ENCODE data around the gene SYNDIG1L.

The SYNDIG1L gene

GRCh38 chr14:74400031-74400685 lies 25.9 kb downstream of the SYNDIG1L start:
- H3K27me3 ChIP-seq (ENCODE audit: insufficient read depth, low read length, poor library complexity, severe bottlenecking): no peaks in the 10 kb centered on the region
- H3K9ac ChIP-seq (ENCODE audit: low read depth, low read length, poor library complexity, severe bottlenecking): no peak overlapping the region
- H3K9me3 ChIP-seq (ENCODE audit: insufficient read depth, low read depth, low read length): no peaks in the 10 kb centered on the region
- H3K9me2 ChIP-seq (replicated peaks; ENCODE audit: low read depth, low read length): no peaks in the 10 kb centered on the region
- H4K20me1 ChIP-seq (ENCODE audit: insufficient read depth, low read length, poor library complexity, severe bottlenecking): no peaks in the 10 kb centered on the region
- no peak overlapping the region for H3K4me3 ChIP-seq (ENCODE audit: low read length, poor library complexity, severe bottlenecking)
- H3K4me1 ChIP-seq (ENCODE audit: insufficient read depth, low read length, poor library complexity, severe bottlenecking): peaks cover 25% of the 10 kb centered on the region
- peak; percentile 19; the same call in 1 of the 2 replicates for TF ChIP-seq CTCF (conservative IDR thresholded peaks at IDR 0.05; ENCODE audit: low read length)
- no peak for TF ChIP-seq EZH2phosphoT487 (IDR thresholded peaks at IDR 0.05; ENCODE audit: borderline replicate concordance)
- H2AFZ ChIP-seq (ENCODE audit: low read length): no peak overlapping the region
- no peaks in the 10 kb centered on the region for H3K36me3 ChIP-seq (ENCODE audit: insufficient read depth, low read length)
- no peaks in the 10 kb centered on the region for H3K79me2 ChIP-seq (ENCODE audit: insufficient read depth, low read length)
- H3K4me2 ChIP-seq (ENCODE audit: low read depth, low read length, poor library complexity, severe bottlenecking): no peak overlapping the region
- H3F3A ChIP-seq (ENCODE audit: low read depth): no peaks in the 10 kb centered on the region

GRCh38 chr14:74395094-74395493 lies 30.9 kb downstream of the SYNDIG1L start:
- no peak overlapping the region for H3K4me2 ChIP-seq (ENCODE audit: low read depth, low read length, poor library complexity, severe bottlenecking)
- no peaks in the 10 kb centered on the region for H4K20me1 ChIP-seq (ENCODE audit: insufficient read depth, low read length, poor library complexity, severe bottlenecking)
- no peaks in the 10 kb centered on the region for H3K79me2 ChIP-seq (ENCODE audit: insufficient read depth, low read length)
- H3K9ac ChIP-seq (ENCODE audit: low read depth, low read length, poor library complexity, severe bottlenecking): no peak overlapping the region
- H2AFZ ChIP-seq (ENCODE audit: low read length): no peak overlapping the region
- H3K9me3 ChIP-seq (ENCODE audit: insufficient read depth, low read depth, low read length): no peaks in the 10 kb centered on the region
- H3K27me3 ChIP-seq (ENCODE audit: insufficient read depth, low read length, poor library complexity, severe bottlenecking): no peaks in the 10 kb centered on the region
- H3K4me3 ChIP-seq (ENCODE audit: low read length, poor library complexity, severe bottlenecking): no peak overlapping the region
- H3K36me3 ChIP-seq (ENCODE audit: insufficient read depth, low read length): no peaks in the 10 kb centered on the region
- no peaks in the 10 kb centered on the region for H3K4me1 ChIP-seq (ENCODE audit: insufficient read depth, low read length, poor library complexity, severe bottlenecking)
- no peaks in the 10 kb centered on the region for H3K9me2 ChIP-seq (replicated peaks; ENCODE audit: low read depth, low read length)
- H3F3A ChIP-seq (ENCODE audit: low read depth): no peaks in the 10 kb centered on the region
- TF ChIP-seq CTCF (conservative IDR thresholded peaks at IDR 0.05; ENCODE audit: low read length) (no peak), EZH2phosphoT487 (IDR thresholded peaks at IDR 0.05; ENCODE audit: borderline replicate concordance) (no peak)

- H3K9me3 ChIP-seq (ENCODE audit: insufficient read depth, low read depth, low read length): no peaks in the 10 kb centered on the region
- no peaks in the 10 kb centered on the region for H3K27me3 ChIP-seq (ENCODE audit: insufficient read depth, low read length, poor library complexity, severe bottlenecking)
- no peak overlapping the region for H3K9ac ChIP-seq (ENCODE audit: low read depth, low read length, poor library complexity, severe bottlenecking)
- H3F3A ChIP-seq (ENCODE audit: low read depth): no peaks in the 10 kb centered on the region
- H3K4me2 ChIP-seq (ENCODE audit: low read depth, low read length, poor library complexity, severe bottlenecking): no peak overlapping the region
- no peak for TF ChIP-seq EZH2phosphoT487 (IDR thresholded peaks at IDR 0.05; ENCODE audit: borderline replicate concordance)
- TF ChIP-seq CTCF (conservative IDR thresholded peaks at IDR 0.05; ENCODE audit: low read length): no peak
- H3K36me3 ChIP-seq (ENCODE audit: insufficient read depth, low read length): no peaks in the 10 kb centered on the region
- no peak overlapping the region for H2AFZ ChIP-seq (ENCODE audit: low read length)
- H4K20me1 ChIP-seq (ENCODE audit: insufficient read depth, low read length, poor library complexity, severe bottlenecking): no peaks in the 10 kb centered on the region
- H3K9me2 ChIP-seq (replicated peaks; ENCODE audit: low read depth, low read length): no peaks in the 10 kb centered on the region
- H3K79me2 ChIP-seq (ENCODE audit: insufficient read depth, low read length): no peaks in the 10 kb centered on the region
- no peak overlapping the region for H3K4me3 ChIP-seq (ENCODE audit: low read length, poor library complexity, severe bottlenecking)
- no peaks in the 10 kb centered on the region for H3K4me1 ChIP-seq (ENCODE audit: insufficient read depth, low read length, poor library complexity, severe bottlenecking)
Observed at GRCh38 chr14:74394549-74394948, 31.5 kb downstream of the SYNDIG1L start.

Data from Loucy (cell line).